H1 (cell line): ENCODE data around the gene TPPP2. TPM values are rescaled to one million over a fixed set of nuclear protein-coding genes. Genes with fewer than 3 reads are reported as not detected.

Experiments used
- CTCF ChIA-PET: fragments of 300-600 bp; sonication (Branson Sonifier 250); formaldehyde crosslinking; loops from one replicate; lab custom pipeline; 2021; ENCODE audit not compliant: partially characterized antibody; lab: Charles Lee
- POLR2A ChIA-PET: fragments of 300-600 bp; sonication (Branson Sonifier 250); formaldehyde crosslinking; loops from one replicate; lab custom pipeline; 2021; ENCODE audit warnings: inconsistent platforms; ENCODE audit not compliant: partially characterized antibody; lab: Charles Lee
- DNase-seq, 2 experiments: peaks; one replicate each; pipeline versions ENCODE4 v3.0.0 to v3.0.0-alpha.2; 2010 to 2022; ENCODE audit warnings: low spot score in 2 of 2, low read depth in 1 of 2, mixed read lengths in 1 of 2
- FAIRE-seq: peaks from 2 replicates; lab custom pipeline; 2011; peaks lifted over from hg19 to GRCh38; lab: Jason Lieb, UNC
- H2AFZ ChIP-seq: 2 replicates; pipeline ENCODE4 v1.8.1; 2012; ENCODE audit warnings: low read length, inconsistent platforms
- H2AK5ac ChIP-seq: 2 replicates; pipeline ENCODE4 v1.6.1; 2013; ENCODE audit warnings: low read depth, low read length
- H2BK120ac ChIP-seq: replicated peaks from 2 replicates; pipeline ENCODE3; 2013; ENCODE audit warnings: low read depth, low read length, inconsistent platforms
- H2BK12ac ChIP-seq: 2 replicates; pipeline ENCODE4 v1.6.1; 2013; ENCODE audit warnings: low read depth, low read length
- H2BK15ac ChIP-seq: 2 replicates; pipeline ENCODE4 v1.6.1; 2013; ENCODE audit warnings: low read length
- H2BK20ac ChIP-seq: 2 replicates; pipeline ENCODE4 v1.6.1; 2013; ENCODE audit warnings: low read length
- H2BK5ac ChIP-seq: 2 replicates; pipeline ENCODE4 v1.6.1; 2013; ENCODE audit warnings: low read depth, low read length
- H3K14ac ChIP-seq: 2 replicates; pipeline ENCODE4 v1.6.1; 2013; ENCODE audit warnings: inconsistent platforms; ENCODE audit not compliant: insufficient read length
- H3K18ac ChIP-seq: 2 replicates; pipeline ENCODE4 v1.6.1; 2013; ENCODE audit warnings: low read length; ENCODE audit errors: extremely low read depth
- H3K23ac ChIP-seq: 2 replicates; pipeline ENCODE4 v1.6.1; 2013; ENCODE audit warnings: inconsistent platforms; ENCODE audit not compliant: insufficient read length
- H3K23me2 ChIP-seq: 2 replicates; pipeline ENCODE4 v1.6.1; 2013; ENCODE audit warnings: low read depth, low read length
- H3K27ac ChIP-seq: 2 replicates; pipeline ENCODE4 v1.6.1; 2011; ENCODE audit warnings: low read depth, low read length, inconsistent platforms
- H3K27me3 ChIP-seq, 4 experiments: replicated peaks in 1 of 4; 1 replicate in 1 of 4; 2 replicates in 3 of 4; pipeline versions ENCODE4 v1.6.1 to v1.8.1; 2011 to 2013; ENCODE audit warnings: low read length in 3 of 4, mild to moderate bottlenecking in 3 of 4, inconsistent platforms in 2 of 4, mixed read lengths in 2 of 4, moderate library complexity in 1 of 4; ENCODE audit not compliant: control insufficient read depth in 3 of 4, insufficient read depth in 3 of 4; ENCODE audit errors: extremely low read depth in 1 of 4
- H3K36me3 ChIP-seq, 4 experiments: 2 replicates each; pipeline versions ENCODE4 v1.6.1 to v1.8.1; 2011 to 2013; ENCODE audit warnings: mild to moderate bottlenecking in 4 of 4, low read length in 3 of 4, moderate library complexity in 2 of 4, control low read depth in 1 of 4, inconsistent platforms in 1 of 4; ENCODE audit not compliant: insufficient read depth in 4 of 4, control insufficient read depth in 2 of 4
- H3K4ac ChIP-seq: replicated peaks from 2 replicates; pipeline ENCODE3; 2013; ENCODE audit warnings: low read length, low read depth, mixed read lengths, inconsistent platforms; ENCODE audit not compliant: insufficient read length
- H3K4me1 ChIP-seq, 4 experiments: replicated peaks in 1 of 4; 1 replicate in 1 of 4; 2 replicates in 3 of 4; pipeline versions ENCODE4 v1.6.1 to v1.8.1; 2011 to 2013; ENCODE audit warnings: low read length in 3 of 4, inconsistent platforms in 2 of 4, mixed read lengths in 1 of 4; ENCODE audit not compliant: insufficient read depth in 4 of 4, control insufficient read depth in 3 of 4
- H3K4me2 ChIP-seq, 2 experiments: 2 replicates each; pipeline versions ENCODE4 v1.6.1 to v1.8.1; 2011 to 2013; ENCODE audit warnings: low read depth in 2 of 2, low read length in 2 of 2, control low read depth in 1 of 2, inconsistent platforms in 1 of 2, mild to moderate bottlenecking in 1 of 2; ENCODE audit not compliant: insufficient read depth in 1 of 2
- H3K4me3 ChIP-seq, 4 experiments: fragments of 200-600, 300-600 bp in 1 of 4; sonication (generic), shearing (Covaris generic), sonication (Bioruptor Twin) in 1 of 4; 2 replicates each; pipeline versions ENCODE4 v1.5.1 to v1.8.1; 2011 to 2016; ENCODE audit warnings: low read length in 4 of 4, low read depth in 3 of 4, control low read depth in 2 of 4, inconsistent platforms in 2 of 4, mild to moderate bottlenecking in 2 of 4, mixed read lengths in 1 of 4, moderate library complexity in 1 of 4; ENCODE audit not compliant: insufficient read depth in 2 of 4; ENCODE audit errors: extremely low read depth in 1 of 4
- H3K56ac ChIP-seq: replicated peaks from 2 replicates; pipeline ENCODE3; 2013; ENCODE audit warnings: low read depth, mild to moderate bottlenecking, mixed read lengths, low read length, inconsistent platforms; ENCODE audit not compliant: insufficient read length
- H3K79me1 ChIP-seq: 2 replicates; pipeline ENCODE4 v1.6.1; 2013; ENCODE audit warnings: low read depth, low read length, control low read depth
- H3K79me2 ChIP-seq, 2 experiments: 2 replicates each; pipeline versions ENCODE4 v1.6.1 to v1.8.1; 2012 to 2013; ENCODE audit warnings: low read length in 2 of 2, mild to moderate bottlenecking in 2 of 2, inconsistent platforms in 1 of 2; ENCODE audit not compliant: insufficient read depth in 2 of 2, control insufficient read depth in 1 of 2
- H3K9ac ChIP-seq, 4 experiments: replicated peaks in 1 of 4; 1 replicate in 1 of 4; 2 replicates in 3 of 4; pipeline versions ENCODE4 v1.6.1 to v1.8.1; 2011 to 2013; ENCODE audit warnings: low read depth in 3 of 4, low read length in 3 of 4, control low read depth in 2 of 4, mild to moderate bottlenecking in 2 of 4, moderate library complexity in 2 of 4, inconsistent platforms in 1 of 4; ENCODE audit errors: extremely low read depth in 1 of 4
- H3K9me3 ChIP-seq, 2 experiments: 2 replicates each; pipeline versions ENCODE4 v1.6.1 to v1.8.1; 2012 to 2013; ENCODE audit warnings: mild to moderate bottlenecking in 2 of 2, moderate library complexity in 2 of 2, control low read depth in 1 of 2, inconsistent platforms in 1 of 2, low read depth in 1 of 2, low read length in 1 of 2, mixed read lengths in 1 of 2; ENCODE audit not compliant: insufficient read depth in 2 of 2
- H4K20me1 ChIP-seq, 2 experiments: replicated peaks in 1 of 2; 2 replicates each; pipeline versions ENCODE3 to v1.8.1; 2011 to 2013; ENCODE audit warnings: inconsistent platforms in 2 of 2, low read length in 2 of 2, mild to moderate bottlenecking in 1 of 2; ENCODE audit not compliant: insufficient read depth in 2 of 2, control insufficient read depth in 1 of 2
- H4K5ac ChIP-seq: 2 replicates; pipeline ENCODE4 v1.6.1; 2013; ENCODE audit warnings: low read length, low read depth, mixed read lengths, inconsistent platforms; ENCODE audit not compliant: insufficient read length
- H4K8ac ChIP-seq: 2 replicates; pipeline ENCODE4 v1.8.0; 2013; ENCODE audit warnings: mild to moderate bottlenecking, moderate library complexity, low read length, inconsistent platforms; ENCODE audit not compliant: insufficient read depth; ENCODE audit errors: extremely low read depth
- H4K91ac ChIP-seq: replicated peaks from 2 replicates; pipeline ENCODE3; 2013; ENCODE audit warnings: low read length, mixed read lengths, inconsistent platforms; ENCODE audit not compliant: insufficient read length
- CHD2 ChIP-seq: IDR thresholded peaks from 2 replicates; pipeline ENCODE4 v1.6.1; 2012; ENCODE audit warnings: low read length, improper control_type of control experiment
- NRF1 ChIP-seq: IDR thresholded peaks from 2 replicates; pipeline ENCODE4 v1.6.1; 2011; ENCODE audit warnings: mild to moderate bottlenecking, low read depth, low read length, improper control_type of control experiment
- SRF ChIP-seq: IDR thresholded peaks from 2 replicates; pipeline ENCODE4 v1.6.1; 2011; ENCODE audit warnings: mild to moderate bottlenecking, low read depth, low read length, moderate library complexity
- WGBS, 2 experiments: shearing (Covaris generic) in 1 of 2; methylation state at CpG; one replicate each; pipeline versions ENCODE4 v1.1.6 to v1.1.7; 2013 to 2015; ENCODE audit warnings: low lambda C conversion rate in 2 of 2, mixed read lengths in 2 of 2, inconsistent platforms in 1 of 2, low coverage in 1 of 2, missing lambda C conversion rate in 1 of 2; ENCODE audit not compliant: insufficient replicate concordance in 2 of 2, insufficient coverage in 1 of 2, insufficient read length in 1 of 2; ENCODE audit errors: extremely low coverage in 1 of 2, missing lambda C conversion rate in 1 of 2; 5-methylcytosine and 5-hydroxymethylcytosine counted together
- polyA plus RNA-seq, 7 experiments: library from polyadenylated mRNA; depleted of rRNA in 3 of 7; stranded (reverse) in 5 of 7; unstranded in 2 of 7; fragments of >200 nt in 5 of 7; fragments of 200-250 nt in 2 of 7; gene quantifications; 1 replicate in 5 of 7; 2 replicates in 1 of 7; 4 replicates in 1 of 7; pipeline versions ENCODE4 v1.2.1 to v1.2.3, GENCODE V29; 2011 to 2013; ENCODE audit warnings: missing spikeins in 2 of 7, mixed read lengths in 2 of 7
- total RNA-seq: library from RNA; stranded (reverse); fragmentation: NEBNext Ultra II Directional; extraction: Animal tissue kit (Norgen Biotek cat#: 25700); gene quantifications from 2 replicates; pipeline ENCODE4 v1.2.1, GENCODE V29; 2021

TPPP2 gene
- total and polyA plus RNA-seq, 2 of the 8 experiments (the other 6 are each of a cell fraction or from before 2014, with no cell fraction given), result not detected

DNA sequence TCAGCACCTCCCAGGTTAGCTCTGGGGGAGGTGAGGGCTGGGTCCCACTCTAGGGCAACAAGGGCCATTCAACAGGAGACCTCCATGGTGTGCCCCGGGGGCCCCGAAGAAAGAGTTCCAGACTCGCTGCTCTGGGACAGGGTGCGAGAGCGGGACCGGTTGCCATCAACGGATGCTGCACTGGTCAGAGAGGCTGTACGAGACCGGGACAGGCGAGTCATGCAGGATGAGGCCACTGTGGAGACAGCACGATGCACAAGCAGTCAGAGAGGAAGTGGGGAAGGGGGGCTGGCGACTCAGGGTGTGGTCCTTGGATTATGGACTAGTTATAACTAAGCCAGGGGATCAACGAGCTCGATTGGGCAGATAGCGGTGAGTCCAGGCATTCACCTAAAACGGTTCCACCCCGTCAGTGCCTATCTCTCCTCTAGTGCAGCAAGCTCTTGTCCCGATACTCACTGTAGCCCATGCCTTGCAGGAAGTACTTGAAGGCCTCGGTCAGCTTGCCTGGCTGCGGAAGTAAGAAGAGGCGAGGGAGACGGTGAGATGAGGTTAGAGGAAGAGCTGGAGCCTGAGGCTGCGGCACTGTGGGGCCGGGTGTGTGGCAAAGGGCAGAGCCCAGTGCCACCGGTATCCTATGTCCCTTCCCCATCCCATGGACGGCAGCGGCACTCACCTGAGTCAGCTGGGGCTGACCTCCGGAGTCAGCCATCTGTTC is 12.3 kb upstream of the TPPP2 start:
- POLR2A ChIA-PET, result interaction anchor here (1.2 to 1.4 kb wide), 3 partner anchors 22 to 53 kb away, joined by 3 read pairs; partner anchors contain the start of gene ARHGEF40
- H3K27ac ChIP-seq, result no peak overlapping the region
- no peak for FAIRE-seq
- TF ChIP-seq SRF, result no peak
- TF ChIP-seq NRF1, result no peak
- TF ChIP-seq CHD2, result no peak

More for the DNA sequence above, 12.3 kb upstream of the TPPP2 start:
- H3K9ac ChIP-seq, result no peak overlapping the region
- H3K4me3 ChIP-seq, result no peak overlapping the region
- H3K27me3 ChIP-seq, result peaks cover 0 to 4% (median under 1%) of the 10 kb centered on the region in 4 experiments; a peak in 3 of 7 replicates
- no peaks in the 10 kb centered on the region for H3K79me2 ChIP-seq
- no peak overlapping the region for H2AK5ac ChIP-seq
- DNase-seq, result no peak
- no peak overlapping the region for H2BK20ac ChIP-seq
- H3K79me1 ChIP-seq, result no peaks in the 10 kb centered on the region
- H4K5ac ChIP-seq, result no peak overlapping the region
- H2BK12ac ChIP-seq, result no peak overlapping the region
- no peak overlapping the region for H2AFZ ChIP-seq
- H2BK5ac ChIP-seq, result no peak overlapping the region
- H3K4me2 ChIP-seq, result no peak overlapping the region
- H4K8ac ChIP-seq, result no peak overlapping the region
- H3K23ac ChIP-seq, result no peak overlapping the region
- no peak overlapping the region for H3K18ac ChIP-seq
- no peak overlapping the region for H2BK15ac ChIP-seq
- H3K36me3 ChIP-seq, result peaks cover 0 to 5% (median under 1%) of the 10 kb centered on the region in 4 experiments; a peak in 3 of 8 replicates
- no peak overlapping the region for H3K56ac ChIP-seq
- no peak overlapping the region for H4K91ac ChIP-seq
- CTCF ChIA-PET, result interaction anchor here (0.9 to 16.1 kb wide), 11 partner anchors 8 to 160 kb away, joined by 3 to 371 read pairs (median 31); partner anchors contain the start of genes ARHGEF40, RNASE13, RNASE7 and SLC39A2
- no peaks in the 10 kb centered on the region for H4K20me1 ChIP-seq
- 91% methylated on average over 28 of the region's 28 CpGs; no CpG with 5 or more reads in 1 of the 2 experiments for WGBS, 2 experiments
- 0 out of 2 replicates have a peak, but pooled peaks cover 2% of the 10 kb centered on the region for H3K23me2 ChIP-seq
- no peak overlapping the region for H3K14ac ChIP-seq
- no peak overlapping the region for H2BK120ac ChIP-seq
- H3K4me1 ChIP-seq, result peaks cover 2 to 7% (median 5%) of the 10 kb centered on the region in 4 experiments; a peak in 5 of 7 replicates
- no peak overlapping the region for H3K4ac ChIP-seq
- no peaks in the 10 kb centered on the region for H3K9me3 ChIP-seq
